Stimulated activated CD4-positive, alpha-beta T cell treated with anti-CD3 and anti-CD28 coated beads, Interleukin-15, amount 100 ng/mL, for 24 hours (primary cell): ENCODE results near the gene CAMKK2.

Experiments
- DNase-seq: peaks from one replicate; pipeline ENCODE4 v3.0.0-alpha.2; 2020

CAMKK2 gene

GRCh38 chr12:121189619-121190155 is 106.8 kb downstream of the CAMKK2 start:
- no peak for DNase-seq

- DNase-seq = no peak
These were observed 107.4 kb downstream of the CAMKK2 start for GRCh38 chr12:121189131-121189530.

GRCh38 chr12:121188227-121188626 is 108.3 kb downstream of the CAMKK2 start:
- no peak for DNase-seq
